ENCODE results near the gene ATF6B.
"Not testable (repeated sequence)": the region's sequence is repeated elsewhere in the genome, so short reads cannot be mapped to it uniquely, and the experiment has no call there.

Gene ATF6B

GRCh38 chr6:32107406-32107805, 20.6 kb downstream of the ATF6B start:
- no peak for DNase-seq (ENCODE audit: low read depth)

- DNase-seq (ENCODE audit: low read depth) = no peak
These were observed 22.6 kb downstream of the ATF6B start for GRCh38 chr6:32105433-32105832.

GRCh38 chr6:32102255-32102654, 25.8 kb downstream of the ATF6B start:
- DNase-seq (ENCODE audit: low read depth) = no peak

- DNase-seq (ENCODE audit: low read depth) = not testable (repeated sequence)
These were observed 27.8 kb downstream of the ATF6B start for GRCh38 chr6:32100251-32100650.

GRCh38 chr6:32097364-32097763, 30.7 kb downstream of the ATF6B start:
- no peak for DNase-seq (ENCODE audit: low read depth)

- DNase-seq (ENCODE audit: low read depth) = no peak
These were observed 31.4 kb downstream of the ATF6B start for GRCh38 chr6:32096394-32097258.

GRCh38 chr6:32096087-32096393, 32.0 kb downstream of the ATF6B start:
- no peak for DNase-seq (ENCODE audit: low read depth)

- no peak for DNase-seq (ENCODE audit: low read depth)
These were observed 32.5 kb downstream of the ATF6B start for GRCh38 chr6:32095338-32096086.

GRCh38 chr6:32092760-32093497, 35.1 kb downstream of the ATF6B start:
- no peak for DNase-seq (ENCODE audit: low read depth)

- DNase-seq (ENCODE audit: low read depth) = no peak
These were observed 38.8 kb downstream of the ATF6B start for GRCh38 chr6:32089082-32089828.

GRCh38 chr6:32088487-32089049, 39.5 kb downstream of the ATF6B start:
- DNase-seq (ENCODE audit: low read depth) = no peak

GRCh38 chr6:32087574-32088486, 40.2 kb downstream of the ATF6B start:
- DNase-seq (ENCODE audit: low read depth) = peak; percentile 50

GRCh38 chr6:32086661-32087573, 41.1 kb downstream of the ATF6B start:
- DNase-seq (ENCODE audit: low read depth) = no peak

- no peak for DNase-seq (ENCODE audit: low read depth)
These were observed 42.1 kb downstream of the ATF6B start for GRCh38 chr6:32085759-32086459.

GRCh38 chr6:32084780-32085179, 43.3 kb downstream of the ATF6B start:
- DNase-seq (ENCODE audit: low read depth) = no peak

GRCh38 chr6:32083812-32084768, 44.0 kb downstream of the ATF6B start:
- no peak for DNase-seq (ENCODE audit: low read depth)

- no peak for DNase-seq (ENCODE audit: low read depth)
These were observed 45.1 kb downstream of the ATF6B start for GRCh38 chr6:32082935-32083334.

GRCh38 chr6:32082478-32082877, 45.6 kb downstream of the ATF6B start:
- DNase-seq (ENCODE audit: low read depth) = no peak
